ENCODE results near the gene B4GALNT1.
"Not testable (repeated sequence)": the region's sequence is repeated elsewhere in the genome, so short reads cannot be mapped to it uniquely, and the experiment has no call there.

Gene B4GALNT1

GRCh38 chr12:57620245-57620935 lies 12.6 kb downstream of the B4GALNT1 start:
- DNase-seq = no peak

GRCh38 chr12:57619434-57620244 lies 13.4 kb downstream of the B4GALNT1 start:
- DNase-seq = peak in 1 of 5 experiments; percentile 28

GRCh38 chr12:57618966-57619433 lies 14.0 kb downstream of the B4GALNT1 start:
- no peak for DNase-seq

GRCh38 chr12:57618431-57618830 lies 14.6 kb downstream of the B4GALNT1 start:
- not testable (repeated sequence) for DNase-seq

- no peak for DNase-seq
These were observed 15.1 kb downstream of the B4GALNT1 start for GRCh38 chr12:57617942-57618341.

- no peak for DNase-seq
These were observed 16.5 kb downstream of the B4GALNT1 start for GRCh38 chr12:57616383-57617101.

- no peak for DNase-seq
These were observed 17.4 kb downstream of the B4GALNT1 start for GRCh38 chr12:57615637-57616036.

- DNase-seq = no peak
These were observed 18.0 kb downstream of the B4GALNT1 start for GRCh38 chr12:57614948-57615500.

GRCh38 chr12:57614178-57614947 lies 18.6 kb downstream of the B4GALNT1 start:
- peak in 1 of 5 experiments; percentile 30 for DNase-seq

GRCh38 chr12:57613427-57614109 lies 19.4 kb downstream of the B4GALNT1 start:
- DNase-seq = no peak

- DNase-seq = no peak
These were observed 20.1 kb downstream of the B4GALNT1 start for GRCh38 chr12:57612711-57613426.

- DNase-seq = no peak
These were observed 20.9 kb downstream of the B4GALNT1 start for GRCh38 chr12:57611827-57612710.

GRCh38 chr12:57611108-57611826 lies 21.7 kb downstream of the B4GALNT1 start, which contains the start of gene ARHGEF25:
Gene ARHGEF25 (plus strand): TSS chr12:57611435. CDS start chr12:57611895, 460 bp downstream.
- peak in 3 of 5 experiments; percentile 31 to 62 (median 33) for DNase-seq

- DNase-seq = no peak
These were observed 22.4 kb downstream of the B4GALNT1 start for GRCh38 chr12:57610554-57611107.

- no peak for DNase-seq
These were observed 23.0 kb downstream of the B4GALNT1 start for GRCh38 chr12:57609781-57610553.

- DNase-seq = no peak
These were observed 23.8 kb downstream of the B4GALNT1 start for GRCh38 chr12:57609101-57609780.

Data from T-helper 2 cell (primary cell).